Activated CD4-positive, alpha-beta T cell treated with anti-CD3 and anti-CD28 coated beads for 48 hours (primary cell): ENCODE measurements around the gene SCAANT1.

Experiments
- DNase-seq: peaks from one replicate; pipeline ENCODE4 v3.0.0-alpha.2; 2020

Gene SCAANT1

GRCh38 chr3:63933459-63933858 is 21.3 kb upstream of the SCAANT1 start:
- no peak for DNase-seq

GRCh38 chr3:63932509-63933212 is 20.5 kb upstream of the SCAANT1 start:
- DNase-seq: no peak

GRCh38 chr3:63931290-63931689 is 19.1 kb upstream of the SCAANT1 start:
- DNase-seq: no peak

GRCh38 chr3:63927422-63928280 is 15.5 kb upstream of the SCAANT1 start:
- DNase-seq: no peak

GRCh38 chr3:63926309-63926708 is 14.1 kb upstream of the SCAANT1 start:
- DNase-seq: no peak

- DNase-seq: no peak
Measured at GRCh38 chr3:63922491-63923199, 10.5 kb upstream of the SCAANT1 start.

GRCh38 chr3:63921741-63922482 is 9.7 kb upstream of the SCAANT1 start:
- DNase-seq: no peak

GRCh38 chr3:63920001-63920400 is 7.8 kb upstream of the SCAANT1 start:
- DNase-seq: no peak

GRCh38 chr3:63918321-63918720 is 6.1 kb upstream of the SCAANT1 start:
- DNase-seq: no peak

GRCh38 chr3:63914312-63914711 is 2.1 kb upstream of the SCAANT1 start:
- DNase-seq: no peak

GRCh38 chr3:63912768-63913588 is 795 bp upstream of the SCAANT1 start:
- peak; percentile 65 for DNase-seq

GRCh38 chr3:63911509-63911872 is 692 bp downstream of the SCAANT1 start:
- DNase-seq: peak; percentile 62

GRCh38 chr3:63910891-63911290 is 1.3 kb downstream of the SCAANT1 start:
- DNase-seq: no peak

GRCh38 chr3:63910001-63910400 is 2.2 kb downstream of the SCAANT1 start:
- no peak for DNase-seq

GRCh38 chr3:63909431-63909830 is 2.8 kb downstream of the SCAANT1 start:
- no peak for DNase-seq

- DNase-seq: no peak
Measured at GRCh38 chr3:63908776-63909175, 3.4 kb downstream of the SCAANT1 start.

- no peak for DNase-seq
Measured at GRCh38 chr3:63908081-63908736, 4.0 kb downstream of the SCAANT1 start.

GRCh38 chr3:63905731-63906620 is 6.2 kb downstream of the SCAANT1 start:
- no peak for DNase-seq

- DNase-seq: no peak
Measured at GRCh38 chr3:63900459-63900858, 11.7 kb downstream of the SCAANT1 start.

- no peak for DNase-seq
Measured at GRCh38 chr3:63900010-63900409, 12.2 kb downstream of the SCAANT1 start.
